HCT116 (cell line): ENCODE measurements around the gene NR2E1. TPM values are rescaled to one million over a fixed set of nuclear protein-coding genes. Genes with fewer than 3 reads are reported as not detected.

Experiments
- ATAC-seq: fragments of 200-7000 bp; cut with Tn5 transposase; 2 replicates; pipeline ENCODE4 v1.9.1; 2020; ENCODE audit warnings: mild to moderate bottlenecking, moderate library complexity
- BruUV-seq: library from RNA; stranded (reverse); fragments of 400-500 nt; replicated peaks from 2 replicates; lab custom pipeline; 2021; lab: Mats Ljungman, UMichigan
- CTCF ChIA-PET: fragments of 300-600 bp; sonication (Branson Sonifier 250); formaldehyde crosslinking; loops from one replicate; lab custom pipeline; 2021; ENCODE audit warnings: antibody characterized with exemption; lab: Charles Lee
- POLR2A ChIA-PET: fragments of 300-600, 350-600 bp; sonication (Branson Sonifier 250); formaldehyde crosslinking; loops from one replicate; lab custom pipeline; 2021; ENCODE audit warnings: antibody characterized with exemption; lab: Charles Lee
- RAD21 ChIA-PET, 2 experiments: fragments of 300-600 bp; sonication (Branson Sonifier 250); formaldehyde crosslinking; loops; one replicate each; lab custom pipeline; 2023; ENCODE audit warnings: low total read pairs in 2 of 2; ENCODE audit not compliant: uncharacterized antibody in 2 of 2, unreplicated experiment in 2 of 2, low non-redundant PET in 1 of 2; lab: Charles Lee
- DNase-seq: peaks from one replicate; pipeline ENCODE4 v3.0.0-alpha.2; 2010; ENCODE audit warnings: low read depth, low spot score
- H2AFZ ChIP-seq: fragments of 200-600 bp; shearing (Covaris generic), sonication (generic); 2 replicates; pipeline ENCODE4 v1.6.1; 2017; ENCODE audit warnings: low read depth, mixed run types, mixed read lengths, antibody characterized with exemption, low read length; ENCODE audit not compliant: poor library complexity, severe bottlenecking
- H3K27ac ChIP-seq: 2 replicates; pipeline ENCODE4 v1.5.1; 2012; ENCODE audit warnings: low read depth, low read length
- H3K27me3 ChIP-seq: fragments of 200-600 bp; sonication (generic); 2 replicates; pipeline ENCODE4 v1.6.1; 2016; ENCODE audit warnings: mixed run types, low read length, mixed read lengths; ENCODE audit not compliant: insufficient read depth
- H3K36me3 ChIP-seq, 2 experiments: fragments of 200-500 bp in 1 of 2; fragments of 200-600 bp in 1 of 2; sonication (Bioruptor generic) in 1 of 2; sonication (generic) in 1 of 2; 2 replicates each; pipeline versions ENCODE4 v1.5.1 to v1.6.1; 2014 to 2016; ENCODE audit warnings: low read length in 2 of 2, inconsistent platforms in 1 of 2, mixed read lengths in 1 of 2, mixed run types in 1 of 2; ENCODE audit not compliant: insufficient read depth in 2 of 2, control insufficient read depth in 1 of 2
- H3K4me1 ChIP-seq, 2 experiments: fragments of 200-600 bp in 1 of 2; sonication (generic) in 1 of 2; 2 replicates each; pipeline versions ENCODE4 v1.5.1 to v1.6.1; 2012 to 2017; ENCODE audit warnings: low read length in 2 of 2, inconsistent platforms in 1 of 2, mild to moderate bottlenecking in 1 of 2, mixed read lengths in 1 of 2, mixed run types in 1 of 2, moderate library complexity in 1 of 2; ENCODE audit not compliant: insufficient read depth in 2 of 2, control insufficient read depth in 1 of 2
- H3K4me2 ChIP-seq: fragments of 200-600 bp; sonication (generic); 2 replicates; pipeline ENCODE4 v1.6.1; 2017; ENCODE audit warnings: mixed run types, low read length, mixed read lengths
- H3K4me3 ChIP-seq, 2 experiments: fragments of 200-600 bp in 1 of 2; sonication (generic) in 1 of 2; replicated peaks in 1 of 2; 2 replicates each; pipeline ENCODE4 v1.5.1; 2011 to 2016; ENCODE audit warnings: low read length in 2 of 2, control low read depth in 1 of 2, low read depth in 1 of 2, mild to moderate bottlenecking in 1 of 2, mixed read lengths in 1 of 2, mixed run types in 1 of 2
- H3K79me2 ChIP-seq: fragments of 200-600 bp; sonication (generic); 2 replicates; pipeline ENCODE4 v1.6.1; 2017; ENCODE audit warnings: mild to moderate bottlenecking, mixed run types, low read length, moderate library complexity, mixed read lengths; ENCODE audit not compliant: insufficient read depth
- H3K9ac ChIP-seq: fragments of 200-600 bp; sonication (generic); 2 replicates; pipeline ENCODE4 v1.6.1; 2016; ENCODE audit warnings: low read length, mixed read lengths
- H3K9me2 ChIP-seq: fragments of 200-600 bp; sonication (generic), shearing (Covaris generic); 2 replicates; pipeline ENCODE4 v1.6.1; 2017; ENCODE audit warnings: mixed run types, mild to moderate bottlenecking, moderate library complexity; ENCODE audit not compliant: insufficient read depth
- H3K9me3 ChIP-seq, 2 experiments: fragments of 200-500 bp in 1 of 2; fragments of 200-600 bp in 1 of 2; sonication (Bioruptor generic) in 1 of 2; sonication (generic) in 1 of 2; 2 replicates each; pipeline ENCODE4 v1.6.1; 2014 to 2017; ENCODE audit warnings: low read length in 2 of 2, mixed read lengths in 2 of 2, inconsistent platforms in 1 of 2, low read depth in 1 of 2, mild to moderate bottlenecking in 1 of 2, mixed run types in 1 of 2, moderate library complexity in 1 of 2; ENCODE audit not compliant: control insufficient read depth in 1 of 2, insufficient read depth in 1 of 2
- H4K20me1 ChIP-seq: fragments of 200-600 bp; sonication (generic), shearing (Covaris generic); 2 replicates; pipeline ENCODE4 v1.6.1; 2017; ENCODE audit warnings: mixed run types, mild to moderate bottlenecking, moderate library complexity; ENCODE audit not compliant: insufficient read depth
- ATF3 ChIP-seq: IDR thresholded peaks from 2 replicates; pipeline ENCODE4 v1.6.1; 2012
- CBX3 ChIP-seq: IDR thresholded peaks from 2 replicates; pipeline ENCODE4 v1.6.1; 2012; ENCODE audit warnings: low read depth
- CEBPB ChIP-seq: IDR thresholded peaks from 2 replicates; pipeline ENCODE4 v1.6.1; 2012; ENCODE audit warnings: low read depth
- EGR1 ChIP-seq: IDR thresholded peaks from 2 replicates; pipeline ENCODE4 v1.6.1; 2012; ENCODE audit warnings: low read depth
- ELF1 ChIP-seq: IDR thresholded peaks from 2 replicates; pipeline ENCODE4 v1.6.1; 2012; ENCODE audit warnings: low read depth, borderline replicate concordance
- EZH2 ChIP-seq: fragments of 200-600 bp; sonication (generic); IDR thresholded peaks from 2 replicates; pipeline ENCODE4 v1.6.1; 2017; ENCODE audit warnings: antibody characterized with exemption, mixed run types
- FOSL1 ChIP-seq: IDR thresholded peaks from 2 replicates; pipeline ENCODE4 v1.6.1; 2012; ENCODE audit warnings: low read depth
- JUND ChIP-seq: IDR thresholded peaks from 2 replicates; pipeline ENCODE4 v1.6.1; 2012
- MAX ChIP-seq: IDR thresholded peaks from 2 replicates; pipeline ENCODE4 v1.6.1; 2012
- POLR2A ChIP-seq: IDR thresholded peaks from 2 replicates; pipeline ENCODE4 v1.7.0; 2011; ENCODE audit warnings: borderline replicate concordance; ENCODE audit not compliant: insufficient read depth, insufficient read length; ENCODE audit errors: extremely low read depth
- POLR2AphosphoS5 ChIP-seq: IDR thresholded peaks from 2 replicates; pipeline ENCODE4 v1.6.1; 2011; ENCODE audit warnings: mild to moderate bottlenecking, low read depth, low read length, moderate library complexity
- REST ChIP-seq: IDR thresholded peaks from 2 replicates; pipeline ENCODE4 v1.6.1; 2012; ENCODE audit warnings: low read depth
- SIN3A ChIP-seq: IDR thresholded peaks from 2 replicates; pipeline ENCODE4 v1.6.1; 2012; ENCODE audit warnings: low read depth
- SP1 ChIP-seq: IDR thresholded peaks from 2 replicates; pipeline ENCODE4 v1.6.1; 2012; ENCODE audit warnings: low read depth
- SRF ChIP-seq: IDR thresholded peaks from 2 replicates; pipeline ENCODE4 v1.6.1; 2012; ENCODE audit warnings: low read depth
- ZBTB33 ChIP-seq: IDR thresholded peaks from 2 replicates; pipeline ENCODE4 v1.6.1; 2011; ENCODE audit warnings: mild to moderate bottlenecking, low read length, moderate library complexity; ENCODE audit not compliant: insufficient replicate concordance; ENCODE audit errors: extremely low read depth
- ZFX ChIP-seq: fragments of 450-650 bp; IDR thresholded peaks from 2 replicates; pipeline ENCODE4 v1.6.1; 2017
- ZNF274 ChIP-seq: fragments of 200-500 bp; sonication (Bioruptor generic); IDR thresholded peaks from 2 replicates; pipeline ENCODE4 v1.6.1; 2014; ENCODE audit warnings: mild to moderate bottlenecking, low read depth, low read length, inconsistent platforms
- intact Hi-C: fragments of 100-400 bp; cut with micrococcal nuclease; formaldehyde crosslinking; loops from 2 replicates; pipeline ENCODE4 v1.10.0; 2022
- total RNA-seq: library from RNA; stranded (reverse); gene quantifications from one replicate; pipeline ENCODE4 v1.2.1, GENCODE V29; 2021; ENCODE audit not compliant: unreplicated experiment

The NR2E1 gene
- total RNA-seq, 1 experiment from 2014 or later: not detected

- Histone ChIP-seq H3K4me3 (no peak overlapping the region), H3K4me1 (no peaks in the 10 kb centered on the region), H3K27ac (no peak overlapping the region), H2AFZ (no peak overlapping the region), H3K9ac (no peak overlapping the region), H4K20me1 (no peaks in the 10 kb centered on the region), H3K27me3 (no peaks in the 10 kb centered on the region), H3K36me3 (no peaks in the 10 kb centered on the region), H3K4me2 (no peak overlapping the region), H3K9me3 (no peaks in the 10 kb centered on the region), H3K9me2 (no peaks in the 10 kb centered on the region), H3K79me2 (no peaks in the 10 kb centered on the region)
- ATAC-seq: no peak
- RAD21 ChIA-PET: no interaction called here
- CTCF ChIA-PET: no interaction called here
- intact Hi-C loops: no loop called here
- TF ChIP-seq FOSL1 (no peak), POLR2AphosphoS5 (no peak), CBX3 (no peak), SRF (no peak), ZFX (no peak), SP1 (no peak), ZBTB33 (no peak), EGR1 (no peak), EZH2 (no peak), ELF1 (no peak), ZNF274 (no peak), POLR2A (no peak), JUND (no peak), CEBPB (no peak), SIN3A (no peak), REST (no peak), ATF3 (no peak), MAX (no peak)
- BruUV-seq: no TSS peak
- DNase-seq: no peak
- POLR2A ChIA-PET: no interaction called here
Observed at GRCh38 chr6:108180266-108180665, 14.4 kb downstream of the NR2E1 start.
